HepG2 (cell line): ENCODE data around the gene NCOA1.
"Not testable (repeated sequence)": the region's sequence is repeated elsewhere in the genome, so short reads cannot be mapped to it uniquely, and the experiment has no call there.

Source experiments
- CREM ChIP-seq, 2 experiments: sonication (generic) in 1 of 2; formaldehyde crosslinking in 1 of 2; IDR thresholded peaks; 2 replicates each; pipeline versions ENCODE4 v1.4.0 to v1.6.1; 2016 to 2020; ENCODE audit warnings: antibody characterized with exemption in 1 of 2, mild to moderate bottlenecking in 1 of 2, missing genetic modification reagents in 1 of 2
- MYC ChIP-seq: sonication (generic); formaldehyde crosslinking; IDR thresholded peaks from 2 replicates; pipeline ENCODE4 v1.9.0; 2021; ENCODE audit warnings: missing genetic modification reagents, borderline replicate concordance
- RAD21 ChIP-seq: fragments of 450-650 bp; formaldehyde crosslinking; IDR thresholded peaks from 2 replicates; pipeline ENCODE4 v1.5.0; 2020; ENCODE audit warnings: mild to moderate bottlenecking
- YY1 ChIP-seq: IDR thresholded peaks from 2 replicates; pipeline ENCODE4 v1.6.1; 2011; ENCODE audit warnings: low read length, low read depth, moderate library complexity, mild to moderate bottlenecking; ENCODE audit not compliant: insufficient read depth, insufficient replicate concordance
- ZNF510 ChIP-seq: sonication (generic); formaldehyde crosslinking; IDR thresholded peaks from 2 replicates; pipeline ENCODE4 v1.4.0; 2020; ENCODE audit warnings: low read depth, mild to moderate bottlenecking, missing genetic modification reagents

DNA sequence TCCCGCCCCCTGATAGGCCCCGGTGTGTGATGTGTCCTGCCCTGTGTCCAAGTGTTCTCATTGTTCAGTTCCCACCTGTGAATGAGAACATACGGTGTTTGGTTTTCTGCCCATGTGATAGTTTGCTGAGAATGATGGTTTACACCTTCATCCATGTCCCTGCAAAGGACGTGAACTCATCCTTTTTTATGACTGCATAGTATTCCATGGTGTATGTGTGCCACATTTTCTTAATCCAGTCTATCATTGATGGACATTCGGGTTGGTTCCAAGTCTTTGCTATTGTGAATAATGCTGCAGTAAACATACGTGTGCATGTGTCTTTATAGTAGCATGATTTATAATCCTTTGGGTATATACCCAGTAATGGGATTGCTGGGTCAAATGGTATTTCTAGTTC lies 40.6 kb downstream of the NCOA1 start:
- not testable (repeated sequence) for TF ChIP-seq YY1; RAD21 (CRISPR knock-in tag); MYC (CRISPR knock-in tag); ZNF510 (CRISPR knock-in tag); CREM (IDR thresholded peaks at IDR 0.05); CREM (CRISPR knock-in tag; IDR thresholded peaks at IDR 0.05)
